Loucy (cell line): ENCODE results near the gene GON7.
"Not testable (repeated sequence)": the region's sequence is repeated elsewhere in the genome, so short reads cannot be mapped to it uniquely, and the experiment has no call there.

Experiments
- H2AFZ ChIP-seq: fragments of 200-600 bp; sonication (generic); 2 replicates; pipeline ENCODE4 v1.6.0; 2016; ENCODE audit warnings: antibody characterized with exemption, mild to moderate bottlenecking, low read length, moderate library complexity
- H3F3A ChIP-seq: fragments of 200-600 bp; 2 replicates; pipeline ENCODE4 v1.6.0; 2016; ENCODE audit warnings: antibody characterized with exemption, low read depth, mild to moderate bottlenecking
- H3K27me3 ChIP-seq: fragments of 200-600 bp; sonication (generic); 2 replicates; pipeline ENCODE4 v1.6.1; 2014; ENCODE audit warnings: low read length, mild to moderate bottlenecking; ENCODE audit not compliant: insufficient read depth, poor library complexity, severe bottlenecking
- H3K36me3 ChIP-seq: fragments of 200-600 bp; sonication (generic); 2 replicates; pipeline ENCODE4 v1.6.1; 2016; ENCODE audit warnings: low read length; ENCODE audit not compliant: insufficient read depth
- H3K4me1 ChIP-seq: fragments of 200-600 bp; sonication (generic); 2 replicates; pipeline ENCODE4 v1.5.1; 2014; ENCODE audit warnings: low read length, mild to moderate bottlenecking; ENCODE audit not compliant: insufficient read depth, poor library complexity, severe bottlenecking
- H3K4me2 ChIP-seq: fragments of 200-600 bp; sonication (generic); 2 replicates; pipeline ENCODE4 v1.6.0; 2014; ENCODE audit warnings: antibody characterized with exemption, low read length, low read depth, mild to moderate bottlenecking; ENCODE audit not compliant: poor library complexity, severe bottlenecking
- H3K4me3 ChIP-seq: fragments of 200-600 bp; sonication (generic); 2 replicates; pipeline ENCODE4 v1.5.1; 2014; ENCODE audit warnings: low read length, mild to moderate bottlenecking, mixed read lengths; ENCODE audit not compliant: poor library complexity, severe bottlenecking
- H3K79me2 ChIP-seq: fragments of 200-600 bp; sonication (generic); 2 replicates; pipeline ENCODE4 v1.6.1; 2014; ENCODE audit warnings: low read length; ENCODE audit not compliant: insufficient read depth
- H3K9ac ChIP-seq: fragments of 200-600 bp; sonication (generic); 2 replicates; pipeline ENCODE4 v1.6.0; 2014; ENCODE audit warnings: mild to moderate bottlenecking, low read depth, low read length, moderate library complexity; ENCODE audit not compliant: poor library complexity, severe bottlenecking
- H3K9me2 ChIP-seq: fragments of 200-600 bp; sonication (generic); replicated peaks from 2 replicates; pipeline ENCODE4 v1.6.1; 2016; ENCODE audit warnings: low read depth, low read length, mixed read lengths
- H3K9me3 ChIP-seq: fragments of 200-600 bp; sonication (generic); 2 replicates; pipeline ENCODE4 v1.6.1; 2014; ENCODE audit warnings: mild to moderate bottlenecking, antibody characterized with exemption, low read length, low read depth; ENCODE audit not compliant: insufficient read depth
- H4K20me1 ChIP-seq: fragments of 200-600 bp; sonication (generic); 2 replicates; pipeline ENCODE4 v1.6.0; 2014; ENCODE audit warnings: antibody characterized with exemption, low read length, mild to moderate bottlenecking; ENCODE audit not compliant: insufficient read depth, poor library complexity, severe bottlenecking
- CTCF ChIP-seq: fragments of 200-600 bp; sonication (generic); conservative IDR thresholded peaks from 2 replicates; pipeline ENCODE4 v1.5.1; 2014; ENCODE audit warnings: mild to moderate bottlenecking, antibody characterized with exemption, low read length
- EZH2phosphoT487 ChIP-seq: fragments of 200-600 bp; IDR thresholded peaks from 2 replicates; pipeline ENCODE4 v1.6.1; 2018; ENCODE audit warnings: antibody characterized with exemption, mild to moderate bottlenecking, moderate library complexity, borderline replicate concordance

GON7 gene

GRCh38 chr14:93184391-93185348 lies 22.2 kb downstream of the GON7 start, which contains the start of the genes LYSET and MOAP1:
TSS of gene LYSET (plus strand) at chr14:93185317. CDS start at chr14:93185406, 89 bp downstream.
TSS of gene MOAP1 (minus strand) at chr14:93184897. CDS start at chr14:93184242, 655 bp downstream.
- peaks cover 20% of the 10 kb centered on the region for H4K20me1 ChIP-seq
- H3K9me2 ChIP-seq = no peaks in the 10 kb centered on the region
- H3K79me2 ChIP-seq = peaks cover 37% of the 10 kb centered on the region
- peak within 1 kb of the TSS; percentile 98 for H2AFZ ChIP-seq
- peaks cover 24% of the 10 kb centered on the region for H3K4me1 ChIP-seq
- peak within 1 kb of the TSS; percentile 98 for H3K4me2 ChIP-seq
- no peak for TF ChIP-seq EZH2phosphoT487
- TF ChIP-seq CTCF = peak; percentile 41
- peaks cover 6% of the 10 kb centered on the region; the same call in 1 of the 2 replicates for H3F3A ChIP-seq
- H3K27me3 ChIP-seq = no peaks in the 10 kb centered on the region
- peak within 1 kb of the TSS; percentile 96 for H3K4me3 ChIP-seq
- H3K9ac ChIP-seq = peak within 1 kb of the TSS; percentile 95
- H3K36me3 ChIP-seq = no peaks in the 10 kb centered on the region
- H3K9me3 ChIP-seq = no peaks in the 10 kb centered on the region

- H3K27me3 ChIP-seq = no peaks in the 10 kb centered on the region
- H3K36me3 ChIP-seq = no peaks in the 10 kb centered on the region
- H3F3A ChIP-seq = peaks cover 6% of the 10 kb centered on the region; the same call in 1 of the 2 replicates
- H2AFZ ChIP-seq = peak overlapping the region; percentile 98; the same call in 1 of the 2 replicates
- H3K4me2 ChIP-seq = peak overlapping the region; percentile 98
- peaks cover 37% of the 10 kb centered on the region for H3K79me2 ChIP-seq
- TF ChIP-seq EZH2phosphoT487 (no peak), CTCF (no peak)
- no peaks in the 10 kb centered on the region for H3K9me3 ChIP-seq
- peaks cover 24% of the 10 kb centered on the region for H3K4me1 ChIP-seq
- H3K9ac ChIP-seq = peak overlapping the region; percentile 95
- no peaks in the 10 kb centered on the region for H3K9me2 ChIP-seq
- peaks cover 20% of the 10 kb centered on the region for H4K20me1 ChIP-seq
- peak overlapping the region; percentile 96 for H3K4me3 ChIP-seq
Observed at GRCh38 chr14:93183596-93184317, 23.1 kb downstream of the GON7 start.

GRCh38 chr14:93175492-93175891 lies 31.4 kb downstream of the GON7 start:
- Histone ChIP-seq H3K9me3 (no peaks in the 10 kb centered on the region), H3K4me1 (no peaks in the 10 kb centered on the region), H3F3A (no peaks in the 10 kb centered on the region), H3K9me2 (no peaks in the 10 kb centered on the region), H4K20me1 (no peaks in the 10 kb centered on the region), H3K36me3 (no peaks in the 10 kb centered on the region), H3K79me2 (no peaks in the 10 kb centered on the region), H3K4me2 (no peak overlapping the region), H2AFZ (no peak overlapping the region), H3K4me3 (no peak overlapping the region), H3K27me3 (no peaks in the 10 kb centered on the region), H3K9ac (no peak overlapping the region)
- no peak for TF ChIP-seq EZH2phosphoT487
- TF ChIP-seq CTCF = no peak

GRCh38 chr14:93174731-93175130 lies 32.1 kb downstream of the GON7 start:
- not testable (repeated sequence) for H3K4me2 ChIP-seq, H3K4me1 ChIP-seq, H3F3A ChIP-seq, H3K9me3 ChIP-seq, H3K27me3 ChIP-seq, H3K36me3 ChIP-seq, H3K9ac ChIP-seq, H3K9me2 ChIP-seq, H2AFZ ChIP-seq, H3K4me3 ChIP-seq, H3K79me2 ChIP-seq, H4K20me1 ChIP-seq
